ENCODE results near the gene CTF1. TPM values are rescaled to one million over a fixed set of nuclear protein-coding genes. Genes with fewer than 3 reads are reported as not detected.

CTF1 gene
- total and polyA plus RNA-seq, 10 of the 15 experiments (the other 5 are each of a cell fraction or from before 2014, with no cell fraction given), result 0.04 to 0.46 (median 0.11) TPM; not detected in 3

DNA sequence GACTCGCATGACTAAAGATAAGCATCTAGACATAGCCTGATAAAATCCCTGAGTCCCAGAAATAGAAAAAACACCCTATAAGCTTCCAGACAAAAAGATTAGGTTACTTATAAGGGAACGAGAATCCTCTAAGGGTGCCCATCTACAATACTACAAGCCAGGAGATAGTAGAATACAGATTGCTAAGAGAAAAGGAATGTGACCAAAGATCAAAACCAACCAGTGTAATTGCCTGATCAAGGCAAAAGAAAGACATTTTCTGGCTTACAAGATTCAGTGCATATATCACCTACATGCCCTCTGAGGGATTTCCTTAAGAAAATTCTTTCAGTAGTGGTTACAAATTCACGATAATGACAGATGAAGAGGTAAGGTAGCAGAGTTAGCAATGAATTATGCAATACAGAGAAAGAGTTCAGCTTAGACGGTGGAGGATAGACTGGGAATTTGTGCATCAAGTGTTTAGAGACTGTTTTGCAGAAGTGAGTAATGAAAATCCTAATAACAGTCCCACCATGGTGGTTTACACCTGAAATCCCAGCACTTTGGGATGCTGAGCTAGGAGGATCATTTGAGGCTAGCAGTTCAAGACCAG lies 37.5 kb upstream of the CTF1 start:
- ChIA-PET POLR2A (no interaction called here), RAD21 (ENCODE audit: unreplicated experiment) (interaction anchor here (0.7 kb wide), 1 partner anchor 14 kb away, joined by 3 read pairs; no protein-coding TSS in a partner anchor)
- no TSS peak for BruUV-seq (replicated peaks)
- TF ChIP-seq, protein P1, sequence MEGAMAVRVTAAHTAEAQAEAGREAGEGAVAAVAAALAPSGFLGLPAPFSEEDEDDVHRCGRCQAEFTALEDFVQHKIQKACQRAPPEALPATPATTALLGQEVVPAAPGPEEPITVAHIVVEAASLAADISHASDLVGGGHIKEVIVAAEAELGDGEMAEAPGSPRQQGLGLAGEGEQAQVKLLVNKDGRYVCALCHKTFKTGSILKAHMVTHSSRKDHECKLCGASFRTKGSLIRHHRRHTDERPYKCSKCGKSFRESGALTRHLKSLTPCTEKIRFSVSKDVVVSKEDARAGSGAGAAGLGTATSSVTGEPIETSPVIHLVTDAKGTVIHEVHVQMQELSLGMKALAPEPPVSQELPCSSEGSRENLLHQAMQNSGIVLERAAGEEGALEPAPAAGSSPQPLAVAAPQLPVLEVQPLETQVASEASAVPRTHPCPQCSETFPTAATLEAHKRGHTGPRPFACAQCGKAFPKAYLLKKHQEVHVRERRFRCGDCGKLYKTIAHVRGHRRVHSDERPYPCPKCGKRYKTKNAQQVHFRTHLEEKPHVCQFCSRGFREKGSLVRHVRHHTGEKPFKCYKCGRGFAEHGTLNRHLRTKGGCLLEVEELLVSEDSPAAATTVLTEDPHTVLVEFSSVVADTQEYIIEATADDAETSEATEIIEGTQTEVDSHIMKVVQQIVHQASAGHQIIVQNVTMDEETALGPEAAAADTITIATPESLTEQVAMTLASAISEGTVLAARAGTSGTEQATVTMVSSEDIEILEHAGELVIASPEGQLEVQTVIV (IDR thresholded peaks at IDR 0.05; ENCODE audit: borderline replicate concordance, partially characterized antibody), result no peak
- TF ChIP-seq NR2C2 (IDR thresholded peaks at IDR 0.05; ENCODE audit: borderline replicate concordance, control insufficient read depth, insufficient read length, low read depth) (no peak), BACH1 (IDR thresholded peaks at IDR 0.05; ENCODE audit: borderline replicate concordance) (no peak), NFXL1 (IDR thresholded peaks at IDR 0.05; ENCODE audit: borderline replicate concordance) (no peak), ATF7 (IDR thresholded peaks at IDR 0.05; ENCODE audit: low read depth) (no peak), BRCA1 (IDR thresholded peaks at IDR 0.05; ENCODE audit: low read depth, low read length) (no peak), ZNF217 (IDR thresholded peaks at IDR 0.05) (no peak), EGR1 (IDR thresholded peaks at IDR 0.05; ENCODE audit: borderline replicate concordance in 1 of 2, low read depth in 2 of 2, low read length in 2 of 2) (no peak), NBN (IDR thresholded peaks at IDR 0.05) (no peak), ESRRA (IDR thresholded peaks at IDR 0.05; ENCODE audit: low read length) (no peak), LARP7 (IDR thresholded peaks at IDR 0.05) (no peak), CEBPB (IDR thresholded peaks at IDR 0.05; ENCODE audit: borderline replicate concordance in 1 of 2, low read depth in 2 of 2, low read length in 2 of 2) (no peak), RELA (IDR thresholded peaks at IDR 0.05; ENCODE audit: borderline replicate concordance, partially characterized antibody) (no peak)
- TF ChIP-seq, protein P2, sequence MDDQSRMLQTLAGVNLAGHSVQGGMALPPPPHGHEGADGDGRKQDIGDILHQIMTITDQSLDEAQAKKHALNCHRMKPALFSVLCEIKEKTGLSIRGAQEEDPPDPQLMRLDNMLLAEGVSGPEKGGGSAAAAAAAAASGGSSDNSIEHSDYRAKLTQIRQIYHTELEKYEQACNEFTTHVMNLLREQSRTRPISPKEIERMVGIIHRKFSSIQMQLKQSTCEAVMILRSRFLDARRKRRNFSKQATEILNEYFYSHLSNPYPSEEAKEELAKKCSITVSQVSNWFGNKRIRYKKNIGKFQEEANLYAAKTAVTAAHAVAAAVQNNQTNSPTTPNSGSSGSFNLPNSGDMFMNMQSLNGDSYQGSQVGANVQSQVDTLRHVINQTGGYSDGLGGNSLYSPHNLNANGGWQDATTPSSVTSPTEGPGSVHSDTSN (IDR thresholded peaks at IDR 0.05; ENCODE audit: insufficient replicate concordance, low read depth, low read length), result no peak
- TF ChIP-seq, protein P3, sequence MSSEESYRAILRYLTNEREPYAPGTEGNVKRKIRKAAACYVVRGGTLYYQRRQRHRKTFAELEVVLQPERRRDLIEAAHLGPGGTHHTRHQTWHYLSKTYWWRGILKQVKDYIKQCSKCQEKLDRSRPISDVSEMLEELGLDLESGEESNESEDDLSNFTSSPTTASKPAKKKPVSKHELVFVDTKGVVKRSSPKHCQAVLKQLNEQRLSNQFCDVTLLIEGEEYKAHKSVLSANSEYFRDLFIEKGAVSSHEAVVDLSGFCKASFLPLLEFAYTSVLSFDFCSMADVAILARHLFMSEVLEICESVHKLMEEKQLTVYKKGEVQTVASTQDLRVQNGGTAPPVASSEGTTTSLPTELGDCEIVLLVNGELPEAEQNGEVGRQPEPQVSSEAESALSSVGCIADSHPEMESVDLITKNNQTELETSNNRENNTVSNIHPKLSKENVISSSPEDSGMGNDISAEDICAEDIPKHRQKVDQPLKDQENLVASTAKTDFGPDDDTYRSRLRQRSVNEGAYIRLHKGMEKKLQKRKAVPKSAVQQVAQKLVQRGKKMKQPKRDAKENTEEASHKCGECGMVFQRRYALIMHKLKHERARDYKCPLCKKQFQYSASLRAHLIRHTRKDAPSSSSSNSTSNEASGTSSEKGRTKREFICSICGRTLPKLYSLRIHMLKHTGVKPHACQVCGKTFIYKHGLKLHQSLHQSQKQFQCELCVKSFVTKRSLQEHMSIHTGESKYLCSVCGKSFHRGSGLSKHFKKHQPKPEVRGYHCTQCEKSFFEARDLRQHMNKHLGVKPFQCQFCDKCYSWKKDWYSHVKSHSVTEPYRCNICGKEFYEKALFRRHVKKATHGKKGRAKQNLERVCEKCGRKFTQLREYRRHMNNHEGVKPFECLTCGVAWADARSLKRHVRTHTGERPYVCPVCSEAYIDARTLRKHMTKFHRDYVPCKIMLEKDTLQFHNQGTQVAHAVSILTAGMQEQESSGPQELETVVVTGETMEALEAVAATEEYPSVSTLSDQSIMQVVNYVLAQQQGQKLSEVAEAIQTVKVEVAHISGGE (CRISPR knock-in tag; IDR thresholded peaks at IDR 0.05), result no peak
- TF ChIP-seq, protein P4, sequence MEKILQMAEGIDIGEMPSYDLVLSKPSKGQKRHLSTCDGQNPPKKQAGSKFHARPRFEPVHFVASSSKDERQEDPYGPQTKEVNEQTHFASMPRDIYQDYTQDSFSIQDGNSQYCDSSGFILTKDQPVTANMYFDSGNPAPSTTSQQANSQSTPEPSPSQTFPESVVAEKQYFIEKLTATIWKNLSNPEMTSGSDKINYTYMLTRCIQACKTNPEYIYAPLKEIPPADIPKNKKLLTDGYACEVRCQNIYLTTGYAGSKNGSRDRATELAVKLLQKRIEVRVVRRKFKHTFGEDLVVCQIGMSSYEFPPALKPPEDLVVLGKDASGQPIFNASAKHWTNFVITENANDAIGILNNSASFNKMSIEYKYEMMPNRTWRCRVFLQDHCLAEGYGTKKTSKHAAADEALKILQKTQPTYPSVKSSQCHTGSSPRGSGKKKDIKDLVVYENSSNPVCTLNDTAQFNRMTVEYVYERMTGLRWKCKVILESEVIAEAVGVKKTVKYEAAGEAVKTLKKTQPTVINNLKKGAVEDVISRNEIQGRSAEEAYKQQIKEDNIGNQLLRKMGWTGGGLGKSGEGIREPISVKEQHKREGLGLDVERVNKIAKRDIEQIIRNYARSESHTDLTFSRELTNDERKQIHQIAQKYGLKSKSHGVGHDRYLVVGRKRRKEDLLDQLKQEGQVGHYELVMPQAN (conservative IDR thresholded peaks at IDR 0.05), result no peak

More for the DNA sequence above, 37.5 kb upstream of the CTF1 start:
- no peak for DNase-seq (ENCODE audit: low read depth, low spot score)
- H3K4me2 ChIP-seq (ENCODE audit: control insufficient read depth, insufficient read depth), result no peak overlapping the region
- no peaks in the 10 kb centered on the region for H3K4me1 ChIP-seq (ENCODE audit: control insufficient read depth, insufficient read depth, low read length)
- H4K20me1 ChIP-seq (ENCODE audit: control insufficient read depth, insufficient read depth), result no peaks in the 10 kb centered on the region
- no peaks in the 10 kb centered on the region for H3K36me3 ChIP-seq (ENCODE audit: control insufficient read depth in 2 of 2, insufficient read depth in 2 of 2, low read length in 1 of 2)
- 75% methylated on average over 4 of the region's 4 CpGs for WGBS (ENCODE audit: insufficient coverage, insufficient replicate concordance, low lambda C conversion rate, missing lambda C conversion rate)
- no peaks in the 10 kb centered on the region for H3K27me3 ChIP-seq (replicated peaks in 1 of 2; ENCODE audit: control insufficient read depth in 2 of 2, insufficient read depth in 2 of 2, low read length in 1 of 2)
- H3K9ac ChIP-seq (ENCODE audit: control insufficient read depth, insufficient read depth, low read length), result no peak overlapping the region
- FAIRE-seq, result no peak
- ChIA-PET CTCF (no interaction called here), SMC1A (ENCODE audit: uncharacterized antibody, unreplicated experiment) (no interaction called here)
- no peaks in the 10 kb centered on the region for H3K79me2 ChIP-seq (ENCODE audit: control insufficient read depth, insufficient read depth, low read length)
- in situ Hi-C loops (cut with MboI) (no loop called here), intact Hi-C loops (cut with micrococcal nuclease; ENCODE audit: unreplicated experiment) (no loop called here)
- no peak overlapping the region for H3K4me3 ChIP-seq
- H2AFZ ChIP-seq (ENCODE audit: control insufficient read depth, low read depth, low read length), result no peak overlapping the region
- ATAC-seq, result no peak
- no peak overlapping the region for H3K27ac ChIP-seq (ENCODE audit: control insufficient read depth, insufficient read depth)
- H3K9me3 ChIP-seq (replicated peaks; ENCODE audit: control insufficient read depth, insufficient read depth, low read length), result peaks cover 3% of the 10 kb centered on the region; the same call in 2 of the 3 replicates

Measured in GM12878 (cell line).